Ascending aorta (tissue), 2 donors: ENCODE measurements around the gene CNTNAP2. TPM values are rescaled to one million over a fixed set of nuclear protein-coding genes. Genes with fewer than 3 reads are reported as not detected.

ENCODE experiments used
- DNase-seq, 2 donors: peaks; one replicate each; pipeline ENCODE4 v3.0.0-alpha.2; 2019; ENCODE audit warnings: low spot score in 2 of 2
- H3K27ac ChIP-seq, 2 donors: fragments of 200-600 bp; sonication (generic); one replicate each; pipeline ENCODE4 v1.5.1; 2016 to 2017; ENCODE audit warnings: mild to moderate bottlenecking in 1 of 2
- H3K27me3 ChIP-seq: fragments of 200-600 bp; sonication (generic); one replicate; pipeline ENCODE4 v1.5.1; 2017
- H3K36me3 ChIP-seq, 2 donors: fragments of 200-600 bp; sonication (generic); one replicate each; pipeline ENCODE4 v1.5.1; 2016
- H3K4me1 ChIP-seq, 2 donors: fragments of 200-600 bp; sonication (generic); one replicate each; pipeline ENCODE4 v1.5.1; 2016 to 2017; ENCODE audit warnings: mild to moderate bottlenecking in 1 of 2
- H3K4me3 ChIP-seq, 2 donors: fragments of 200-600 bp; sonication (generic); one replicate each; pipeline ENCODE4 v1.5.1; 2016 to 2017; ENCODE audit warnings: mild to moderate bottlenecking in 1 of 2
- H3K9me3 ChIP-seq, 2 donors: fragments of 200-600 bp; sonication (generic); one replicate each; pipeline ENCODE4 v1.5.1; 2016
- intact Hi-C: fragments of 100-400 bp; cut with DNase I; formaldehyde crosslinking; loops from one replicate; pipeline ENCODE4 v1.15.1; 2023
- total RNA-seq: library from RNA; depleted of rRNA; stranded (reverse); fragments of >200 nt; gene quantifications from one replicate; pipeline ENCODE4 v1.1.0, GENCODE V29; 2016
- TF ChIP-seq, protein P1 (sequence below), 3 experiments: fragments of 200-600 bp in 2 of 3; fragments of 450-650 bp in 1 of 3; sonication (generic) in 2 of 3; IDR thresholded peaks; one replicate each; pipeline ENCODE4 v1.5.1; 2016 to 2019; ENCODE audit warnings: antibody characterized with exemption in 3 of 3, mild to moderate bottlenecking in 1 of 3, moderate library complexity in 1 of 3

CNTNAP2 gene
- total RNA-seq, 1 donor from 2014 or later = not detected

DNA sequence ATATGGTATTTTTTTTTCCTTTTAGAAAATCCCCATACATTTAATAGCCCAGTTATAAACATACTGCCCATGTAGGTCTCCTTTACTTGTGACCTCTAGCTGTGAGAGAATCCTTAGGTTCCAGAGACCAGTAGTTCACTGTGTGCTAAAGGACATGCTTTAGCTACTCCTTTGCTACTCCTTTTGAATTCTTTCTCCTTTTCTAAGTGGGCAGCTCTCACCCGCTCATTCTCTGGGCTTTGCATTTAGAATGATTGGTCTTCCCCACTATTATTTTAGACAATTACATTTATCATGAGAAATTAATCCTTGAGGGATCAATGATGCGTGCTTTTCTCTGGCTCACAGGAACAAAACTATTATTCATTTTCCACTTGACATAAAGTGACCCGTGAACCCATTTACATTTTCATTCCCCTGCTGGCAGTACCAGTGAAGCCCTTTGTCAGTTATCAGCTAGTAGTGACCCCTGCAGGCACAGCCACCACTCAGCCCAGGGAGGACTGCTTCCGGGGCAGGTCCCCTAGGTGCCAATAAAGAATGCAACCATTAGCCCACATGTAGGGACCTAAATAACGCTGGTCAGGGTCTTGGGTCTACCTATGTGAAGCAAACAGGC is 844.3 kb downstream of the CNTNAP2 start:
- TF ChIP-seq, protein P1, sequence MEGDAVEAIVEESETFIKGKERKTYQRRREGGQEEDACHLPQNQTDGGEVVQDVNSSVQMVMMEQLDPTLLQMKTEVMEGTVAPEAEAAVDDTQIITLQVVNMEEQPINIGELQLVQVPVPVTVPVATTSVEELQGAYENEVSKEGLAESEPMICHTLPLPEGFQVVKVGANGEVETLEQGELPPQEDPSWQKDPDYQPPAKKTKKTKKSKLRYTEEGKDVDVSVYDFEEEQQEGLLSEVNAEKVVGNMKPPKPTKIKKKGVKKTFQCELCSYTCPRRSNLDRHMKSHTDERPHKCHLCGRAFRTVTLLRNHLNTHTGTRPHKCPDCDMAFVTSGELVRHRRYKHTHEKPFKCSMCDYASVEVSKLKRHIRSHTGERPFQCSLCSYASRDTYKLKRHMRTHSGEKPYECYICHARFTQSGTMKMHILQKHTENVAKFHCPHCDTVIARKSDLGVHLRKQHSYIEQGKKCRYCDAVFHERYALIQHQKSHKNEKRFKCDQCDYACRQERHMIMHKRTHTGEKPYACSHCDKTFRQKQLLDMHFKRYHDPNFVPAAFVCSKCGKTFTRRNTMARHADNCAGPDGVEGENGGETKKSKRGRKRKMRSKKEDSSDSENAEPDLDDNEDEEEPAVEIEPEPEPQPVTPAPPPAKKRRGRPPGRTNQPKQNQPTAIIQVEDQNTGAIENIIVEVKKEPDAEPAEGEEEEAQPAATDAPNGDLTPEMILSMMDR (IDR thresholded peaks at IDR 0.05) = no peak
- H3K36me3 ChIP-seq = no peaks in the 10 kb centered on the region
- H3K4me3 ChIP-seq = no peak overlapping the region
- peak overlapping the region in 1 of 2 donors; percentile 34 for H3K27ac ChIP-seq
- no peak for DNase-seq
- no peaks in the 10 kb centered on the region for H3K27me3 ChIP-seq
- H3K4me1 ChIP-seq = peaks cover 0 to 2% of the 10 kb centered on the region in 2 donors
- H3K9me3 ChIP-seq = no peaks in the 10 kb centered on the region
- intact Hi-C loops = no loop called here

DNA sequence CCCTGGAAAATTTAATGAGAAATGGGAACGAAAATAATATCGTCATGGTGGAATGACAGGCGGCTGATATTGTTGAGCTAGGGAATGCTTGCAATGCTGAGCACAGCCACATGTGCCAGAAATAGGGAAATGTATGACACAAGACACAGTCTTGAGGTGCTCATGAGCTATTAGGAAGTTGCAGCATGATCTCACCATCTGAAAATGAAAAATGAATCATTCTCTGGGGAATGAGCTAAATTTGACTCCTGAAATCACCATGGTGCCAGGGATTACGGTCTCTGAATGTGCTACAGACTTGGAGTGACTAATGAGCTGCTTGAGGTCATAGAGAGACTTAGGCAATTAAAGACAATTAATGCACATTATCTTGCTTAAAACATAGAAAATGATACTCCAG is 845.0 kb downstream of the CNTNAP2 start:
- H3K9me3 ChIP-seq = no peaks in the 10 kb centered on the region
- no peaks in the 10 kb centered on the region for H3K27me3 ChIP-seq
- intact Hi-C loops = no loop called here
- no peak overlapping the region for H3K27ac ChIP-seq
- DNase-seq = peak in 1 of 2 donors; percentile 65
- TF ChIP-seq, protein P1 (IDR thresholded peaks at IDR 0.05) = no peak
- no peak overlapping the region for H3K4me3 ChIP-seq
- H3K4me1 ChIP-seq = peaks cover 0 to 2% of the 10 kb centered on the region in 2 donors
- H3K36me3 ChIP-seq = no peaks in the 10 kb centered on the region

DNA sequence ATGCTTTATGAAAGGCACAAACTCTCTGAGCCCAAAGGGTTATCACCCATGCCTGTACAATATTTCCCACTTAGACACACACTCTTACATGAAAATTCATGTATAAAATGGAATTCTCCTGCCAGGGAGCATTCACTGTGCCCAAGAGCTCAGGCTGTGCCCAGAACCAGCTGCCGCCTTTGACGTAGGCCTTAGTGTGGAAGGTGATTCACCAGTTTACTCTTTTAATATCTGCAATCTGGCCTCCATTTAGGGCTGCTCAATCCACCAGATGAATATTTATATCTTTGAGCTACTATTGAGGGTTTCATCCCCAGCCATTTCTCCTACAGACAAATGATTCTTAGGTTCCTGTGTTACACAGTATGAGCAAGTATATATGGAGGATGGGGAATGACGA is 849.7 kb downstream of the CNTNAP2 start:
- Histone ChIP-seq H3K36me3 (no peaks in the 10 kb centered on the region), H3K4me1 (peaks cover 0 to 2% of the 10 kb centered on the region in 2 donors), H3K9me3 (no peaks in the 10 kb centered on the region), H3K27me3 (no peaks in the 10 kb centered on the region), H3K4me3 (no peak overlapping the region), H3K27ac (no peak overlapping the region)
- no peak for DNase-seq
- intact Hi-C loops = no loop called here
- TF ChIP-seq, protein P1 (IDR thresholded peaks at IDR 0.05) = no peak

DNA sequence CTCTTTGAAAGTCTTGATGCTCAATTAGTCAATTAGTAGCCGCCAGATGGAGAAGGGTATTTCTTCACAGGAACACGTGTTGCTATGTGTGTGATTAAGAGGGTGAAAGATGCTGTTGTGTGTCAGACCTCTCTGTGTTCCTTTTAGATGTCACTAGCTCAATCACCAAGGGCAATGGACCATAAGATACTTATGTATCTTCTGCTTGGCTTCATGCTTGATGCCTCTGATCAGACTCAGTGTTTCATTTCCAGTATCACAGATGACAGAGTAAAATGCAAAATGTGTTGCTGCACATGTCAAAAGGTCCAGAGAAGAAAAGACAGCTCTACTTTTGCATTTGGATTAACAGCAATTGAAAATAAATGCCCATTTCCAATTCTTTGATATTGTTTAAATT is 865.9 kb downstream of the CNTNAP2 start:
- H3K36me3 ChIP-seq = no peaks in the 10 kb centered on the region
- H3K4me1 ChIP-seq = no peaks in the 10 kb centered on the region
- H3K27ac ChIP-seq = no peak overlapping the region
- TF ChIP-seq, protein P1 (IDR thresholded peaks at IDR 0.05) = no peak
- no peaks in the 10 kb centered on the region for H3K27me3 ChIP-seq
- DNase-seq = no peak
- intact Hi-C loops = no loop called here
- no peaks in the 10 kb centered on the region for H3K9me3 ChIP-seq
- no peak overlapping the region for H3K4me3 ChIP-seq

DNA sequence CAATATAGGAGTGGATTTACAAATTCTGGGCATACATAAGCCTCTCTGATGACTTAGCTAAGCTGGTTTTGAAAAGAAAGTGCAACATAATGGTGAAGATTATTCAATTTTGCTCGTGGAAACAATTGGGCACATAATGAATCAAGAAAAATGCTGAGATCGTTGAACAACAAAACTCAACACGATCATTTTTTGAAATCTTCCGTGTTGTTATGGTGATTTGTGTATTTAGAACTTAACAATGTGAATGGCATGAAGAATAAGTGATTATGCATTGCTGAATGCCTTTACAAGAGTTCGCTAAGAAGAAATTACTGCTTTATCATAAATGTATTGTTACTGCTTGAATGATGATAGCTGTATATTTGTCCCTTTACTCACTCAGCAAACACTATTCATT is 875.0 kb downstream of the CNTNAP2 start:
- intact Hi-C loops = no loop called here

More for the DNA sequence above, 875.0 kb downstream of the CNTNAP2 start:
- no peaks in the 10 kb centered on the region for H3K36me3 ChIP-seq
- no peak for DNase-seq
- no peaks in the 10 kb centered on the region for H3K27me3 ChIP-seq
- no peak overlapping the region for H3K4me3 ChIP-seq
- no peaks in the 10 kb centered on the region for H3K9me3 ChIP-seq
- H3K4me1 ChIP-seq = no peaks in the 10 kb centered on the region
- no peak overlapping the region for H3K27ac ChIP-seq
- TF ChIP-seq, protein P1 (IDR thresholded peaks at IDR 0.05) = no peak
